ENCODE measurements around the gene DAZL.

Gene DAZL

DNA sequence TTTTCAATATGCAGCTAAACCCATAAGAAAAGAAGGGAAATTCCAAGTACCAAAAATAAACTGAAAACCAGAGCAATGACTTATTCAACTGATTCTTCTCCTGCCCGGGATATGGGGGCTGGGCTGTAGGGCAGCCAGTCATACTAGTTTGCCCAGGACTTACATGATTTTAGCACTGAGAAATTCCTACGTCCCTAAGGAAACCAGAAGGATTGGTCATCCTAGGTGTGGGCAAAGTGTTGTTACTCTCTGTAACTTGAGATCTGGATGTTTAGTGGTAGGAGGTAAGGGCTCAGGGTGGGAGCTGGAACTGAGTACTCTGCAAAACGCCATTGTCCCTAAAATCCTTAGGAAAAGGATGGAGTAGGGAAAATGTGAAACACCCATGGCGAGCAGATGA, 1.2 kb upstream of the DAZL start:
- no peak overlapping the region for H3K4me3 ChIP-seq (ENCODE audit: low read depth, low read length)
- TF ChIP-seq, protein P1, sequence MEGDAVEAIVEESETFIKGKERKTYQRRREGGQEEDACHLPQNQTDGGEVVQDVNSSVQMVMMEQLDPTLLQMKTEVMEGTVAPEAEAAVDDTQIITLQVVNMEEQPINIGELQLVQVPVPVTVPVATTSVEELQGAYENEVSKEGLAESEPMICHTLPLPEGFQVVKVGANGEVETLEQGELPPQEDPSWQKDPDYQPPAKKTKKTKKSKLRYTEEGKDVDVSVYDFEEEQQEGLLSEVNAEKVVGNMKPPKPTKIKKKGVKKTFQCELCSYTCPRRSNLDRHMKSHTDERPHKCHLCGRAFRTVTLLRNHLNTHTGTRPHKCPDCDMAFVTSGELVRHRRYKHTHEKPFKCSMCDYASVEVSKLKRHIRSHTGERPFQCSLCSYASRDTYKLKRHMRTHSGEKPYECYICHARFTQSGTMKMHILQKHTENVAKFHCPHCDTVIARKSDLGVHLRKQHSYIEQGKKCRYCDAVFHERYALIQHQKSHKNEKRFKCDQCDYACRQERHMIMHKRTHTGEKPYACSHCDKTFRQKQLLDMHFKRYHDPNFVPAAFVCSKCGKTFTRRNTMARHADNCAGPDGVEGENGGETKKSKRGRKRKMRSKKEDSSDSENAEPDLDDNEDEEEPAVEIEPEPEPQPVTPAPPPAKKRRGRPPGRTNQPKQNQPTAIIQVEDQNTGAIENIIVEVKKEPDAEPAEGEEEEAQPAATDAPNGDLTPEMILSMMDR (IDR thresholded peaks at IDR 0.05; ENCODE audit: borderline replicate concordance, insufficient read depth, low read depth, low read length), result no peak

DNA sequence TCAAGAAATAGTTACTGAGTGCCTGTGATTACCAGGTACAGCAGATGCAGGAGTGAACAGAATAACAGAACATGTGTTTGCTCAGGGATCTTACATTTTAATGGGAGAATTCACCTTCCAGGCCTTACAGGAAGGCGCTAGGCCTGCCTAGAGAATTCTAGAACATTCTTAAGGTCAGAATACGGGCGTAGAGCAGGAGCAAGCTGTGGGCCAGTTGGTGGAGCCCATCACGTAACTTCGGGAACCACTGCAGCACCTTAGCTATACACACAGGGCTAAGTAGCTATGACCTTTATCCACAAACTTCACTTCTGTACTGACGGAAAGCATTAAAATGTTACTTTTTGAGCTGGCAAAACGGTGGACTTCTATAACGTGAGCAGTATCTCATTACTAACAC, 743 bp upstream of the DAZL start:
- H3K4me3 ChIP-seq (ENCODE audit: low read depth, low read length), result no peak overlapping the region
- TF ChIP-seq, protein P1 (IDR thresholded peaks at IDR 0.05; ENCODE audit: borderline replicate concordance, insufficient read depth, low read depth, low read length), result no peak

DNA sequence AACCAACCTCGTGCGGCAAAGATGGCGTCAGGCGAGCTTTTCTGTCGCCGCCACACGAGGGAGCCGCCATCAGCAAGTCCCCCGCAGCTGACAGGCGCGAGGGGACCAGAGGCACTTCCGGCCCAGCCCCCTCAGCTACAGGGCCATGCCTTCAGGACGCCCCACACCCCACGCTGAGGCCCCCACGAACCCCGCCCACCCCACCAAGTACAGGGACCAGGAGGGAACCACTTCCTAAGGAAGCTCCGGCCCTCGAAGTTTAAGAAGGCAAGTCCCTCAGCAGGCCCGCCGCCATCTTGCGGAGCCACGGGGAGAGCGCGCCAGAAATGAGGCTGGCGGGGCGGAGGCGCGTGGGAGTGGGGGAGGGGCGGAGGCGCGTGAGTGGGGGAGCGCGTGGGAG, 790 bp downstream of the DAZL start:
- TF ChIP-seq, protein P1 (IDR thresholded peaks at IDR 0.05; ENCODE audit: borderline replicate concordance, insufficient read depth, low read depth, low read length), result no peak
- no peak overlapping the region for H3K4me3 ChIP-seq (ENCODE audit: low read depth, low read length)

DNA sequence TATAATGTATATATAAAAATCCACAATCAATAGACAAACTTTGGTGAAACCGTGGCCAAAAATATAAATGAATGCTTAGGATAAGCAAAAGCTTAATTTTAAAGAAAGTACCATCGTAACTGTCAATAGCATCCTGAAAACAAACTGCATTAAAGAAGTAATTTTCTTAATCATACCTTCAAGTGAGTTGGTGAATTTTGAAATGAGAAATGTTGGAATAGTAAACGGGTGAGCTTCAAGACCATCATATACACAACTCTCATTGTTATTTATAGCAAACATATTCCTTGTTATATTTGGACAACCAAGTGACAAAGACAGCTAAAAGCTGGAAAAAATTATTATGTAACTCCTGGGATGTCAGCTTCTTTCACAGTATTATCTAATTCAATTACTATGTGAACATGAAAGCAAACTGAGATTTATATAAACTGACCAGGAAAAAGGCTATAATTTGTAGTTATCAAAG, 3.7 kb downstream of the DAZL start:
- TF ChIP-seq, protein P1 (IDR thresholded peaks at IDR 0.05; ENCODE audit: borderline replicate concordance, insufficient read depth, low read depth, low read length), result no peak
- no peak overlapping the region for H3K4me3 ChIP-seq (ENCODE audit: low read depth, low read length)

DNA sequence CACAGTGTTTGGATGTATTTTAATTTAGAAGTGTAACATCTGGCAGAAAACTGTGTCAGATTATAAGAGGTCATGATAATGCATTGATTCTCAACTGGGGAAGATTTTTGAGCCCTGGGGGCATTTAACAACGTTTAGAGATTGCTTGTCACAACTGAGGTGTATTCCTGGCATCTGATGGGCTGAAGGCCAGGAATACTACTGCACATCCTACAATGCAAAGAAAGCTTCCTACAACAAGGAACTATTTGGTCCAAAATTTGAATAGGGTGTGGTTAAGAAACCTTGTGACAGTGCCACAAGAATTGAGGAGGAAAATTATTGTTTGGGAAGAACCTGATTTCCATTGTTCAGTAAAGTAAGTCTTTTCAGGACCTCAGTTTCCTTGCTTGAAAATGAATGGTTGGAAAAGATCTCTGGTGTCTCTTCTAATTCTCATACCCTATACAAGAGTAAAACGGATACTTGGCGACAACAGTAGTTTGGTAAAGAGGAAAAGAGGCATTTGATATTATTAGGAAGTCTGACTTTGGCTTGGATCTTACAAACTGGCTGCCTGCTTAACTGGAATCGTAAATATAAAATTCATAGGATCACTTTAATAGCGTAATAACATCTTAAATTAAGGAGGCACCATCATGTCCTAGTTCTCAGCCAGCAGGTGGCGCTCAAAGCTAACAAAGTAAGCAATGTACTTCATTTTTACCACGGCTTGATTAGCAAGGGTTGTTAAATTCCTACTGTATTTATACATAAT, 4.3 kb downstream of the DAZL start:
- H3K4me3 ChIP-seq (ENCODE audit: low read depth, low read length), result no peak overlapping the region
- TF ChIP-seq, protein P1 (IDR thresholded peaks at IDR 0.05; ENCODE audit: borderline replicate concordance, insufficient read depth, low read depth, low read length), result peak; percentile 57; the same call in 1 of the 2 replicates

DNA sequence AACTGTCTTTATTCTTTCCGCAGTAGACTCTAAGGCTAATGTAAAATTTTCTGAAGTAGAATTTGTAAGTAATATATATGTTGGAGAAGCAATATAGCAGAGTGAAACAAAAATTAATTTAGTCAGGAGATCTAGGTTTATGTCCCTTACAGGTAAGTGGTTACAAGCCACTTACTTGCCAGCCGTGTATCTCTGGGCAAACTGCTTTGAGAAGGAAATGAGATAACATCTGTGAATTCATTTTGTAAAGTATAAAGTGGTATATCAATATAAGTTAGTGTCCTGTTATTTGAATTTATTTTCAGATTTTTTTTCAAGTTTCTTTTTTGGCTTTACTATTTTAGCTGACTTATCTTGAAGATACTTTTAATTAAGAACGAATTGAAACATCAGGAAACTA, 5.5 kb downstream of the DAZL start:
- TF ChIP-seq, protein P1 (IDR thresholded peaks at IDR 0.05; ENCODE audit: borderline replicate concordance, insufficient read depth, low read depth, low read length), result no peak
- no peak overlapping the region for H3K4me3 ChIP-seq (ENCODE audit: low read depth, low read length)

DNA sequence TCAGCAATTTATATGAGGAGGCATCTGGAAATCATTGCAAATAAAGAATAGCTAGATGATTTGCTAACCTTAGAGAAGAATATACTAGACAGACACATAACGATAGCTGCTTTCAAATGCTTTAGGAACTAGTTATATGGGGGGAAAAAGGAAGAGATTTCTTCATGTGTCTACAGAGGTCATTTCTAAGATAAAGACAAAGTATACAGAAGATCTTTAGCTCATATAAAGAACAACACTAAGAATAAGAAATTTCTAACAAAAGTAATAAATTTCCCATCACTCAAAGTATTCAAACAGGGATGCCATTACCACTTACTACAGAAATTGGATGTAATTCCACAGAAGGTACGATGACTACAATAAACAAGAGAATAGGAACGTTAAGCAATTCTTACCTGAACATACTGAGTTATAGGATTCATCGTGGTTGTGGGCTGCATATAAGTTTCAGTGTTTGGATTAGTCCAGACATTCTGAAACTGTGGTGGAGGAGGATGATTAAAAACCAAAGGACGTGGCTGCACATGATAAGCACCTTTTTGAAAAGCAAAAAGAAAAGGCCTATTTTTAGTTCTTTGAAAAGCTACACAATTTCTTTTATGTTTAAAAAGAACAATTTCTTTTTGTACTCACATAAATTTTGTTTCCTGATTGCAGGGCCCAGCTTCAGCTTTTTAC, 8.7 kb downstream of the DAZL start:
- no peak overlapping the region for H3K4me3 ChIP-seq (ENCODE audit: low read depth, low read length)
- TF ChIP-seq, protein P1 (IDR thresholded peaks at IDR 0.05; ENCODE audit: borderline replicate concordance, insufficient read depth, low read depth, low read length), result no peak
